ENCODE data around the gene WDR43.

GRCh38 chr2:28955467-28955866, 61.0 kb downstream of the WDR43 start:
- TF ChIP-seq CTCF (IDR thresholded peaks at IDR 0.05; ENCODE audit: poor library complexity) (no peak), EZH2phosphoT487 (IDR thresholded peaks at IDR 0.05; ENCODE audit: low read depth, severe bottlenecking, unreplicated experiment) (no peak)

Data from hepatocyte (in vitro differentiated cells).